Activated CD8-positive, alpha-beta memory T cell treated with anti-CD3 and anti-CD28 coated beads, Interleukin-2, amount 50 U/mL, for 24 hours (primary cell): ENCODE measurements around the gene LTO1.
"Not testable (repeated sequence)": the region's sequence is repeated elsewhere in the genome, so short reads cannot be mapped to it uniquely, and the experiment has no call there.

Experiments used
- DNase-seq: peaks from one replicate; pipeline ENCODE4 v3.0.0-alpha.2; 2020; ENCODE audit errors: extremely low read depth

The LTO1 gene

DNA sequence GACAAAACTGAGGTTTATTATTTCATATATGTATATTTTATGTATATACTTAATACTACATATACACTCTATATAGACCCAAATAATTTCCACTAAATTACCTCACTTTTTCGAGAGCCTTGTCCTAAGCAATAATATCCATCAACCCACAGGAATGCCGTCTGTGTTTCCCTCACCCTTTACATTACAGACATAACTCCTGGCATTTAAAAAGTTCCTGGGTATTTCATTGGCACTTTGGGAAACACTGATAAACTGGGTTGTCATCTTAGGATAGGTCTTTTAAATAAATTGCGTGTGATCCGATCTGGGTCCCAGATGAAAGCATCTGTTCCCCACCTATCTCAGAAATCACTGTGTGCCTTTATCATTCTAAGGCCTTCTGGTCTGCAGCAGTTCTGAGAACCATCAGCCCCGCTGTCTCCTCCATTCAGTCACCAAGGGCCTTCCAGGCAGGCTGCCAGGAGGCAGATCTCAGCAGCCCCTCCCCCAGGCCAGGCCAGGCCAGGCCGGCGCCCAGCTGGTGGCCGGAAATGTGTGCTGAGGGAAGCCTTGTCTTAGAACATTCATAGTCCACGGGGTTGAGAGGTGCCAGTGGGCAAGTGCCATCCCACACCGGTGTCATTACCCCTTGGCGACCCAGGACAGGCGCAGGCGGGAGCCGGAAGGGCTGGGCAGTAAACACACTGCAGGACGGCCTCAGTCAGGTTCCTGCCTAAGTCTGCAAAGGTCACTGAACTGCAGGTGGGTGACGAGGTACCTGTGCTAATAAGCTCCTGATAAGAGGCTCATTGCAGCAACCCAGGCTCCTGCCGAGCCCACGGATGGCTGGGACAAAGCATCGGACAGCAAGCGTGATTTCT is 25.4 kb upstream of the LTO1 start:
- no peak for DNase-seq

DNA sequence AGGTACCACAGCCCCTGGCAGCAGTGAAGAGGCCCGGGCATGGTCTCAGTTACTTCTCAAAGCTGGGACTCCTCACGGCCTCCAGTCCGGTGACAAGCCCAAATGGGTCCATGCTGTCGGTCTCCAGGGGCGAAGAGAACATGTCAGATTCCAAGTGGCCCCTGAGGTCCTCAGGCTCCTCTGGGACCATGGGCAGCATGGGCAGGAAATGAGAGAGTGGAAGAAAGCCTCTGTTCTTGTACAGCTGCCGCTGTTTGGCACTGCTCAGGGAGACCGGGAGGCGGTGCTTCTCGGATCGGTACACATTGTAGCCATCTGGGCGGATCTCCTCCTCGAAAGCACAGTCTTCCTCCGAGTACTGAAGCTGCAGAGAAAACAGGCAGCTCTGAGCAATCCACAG is 24.1 kb upstream of the LTO1 start:
- no peak for DNase-seq

DNA sequence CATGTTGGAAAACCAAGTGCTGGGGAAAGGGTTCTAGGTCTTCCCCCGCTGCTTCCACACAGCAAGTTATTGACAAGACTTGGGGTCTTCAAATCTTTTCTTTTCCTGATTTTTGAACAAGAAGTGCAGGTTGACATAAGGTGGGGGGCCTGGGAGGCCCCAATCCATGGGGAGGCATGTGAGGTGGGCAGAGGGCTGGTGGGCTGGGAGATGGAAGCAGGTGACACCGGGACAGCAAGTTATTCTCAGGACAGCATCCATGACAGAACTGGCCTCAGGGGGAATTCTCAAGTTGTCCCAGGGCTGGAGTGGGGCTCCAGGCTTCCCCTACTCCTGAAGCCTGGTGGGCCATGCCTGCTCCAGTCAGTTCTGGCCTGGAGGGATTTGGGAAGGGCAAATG is 23.2 kb upstream of the LTO1 start:
- DNase-seq = no peak

DNA sequence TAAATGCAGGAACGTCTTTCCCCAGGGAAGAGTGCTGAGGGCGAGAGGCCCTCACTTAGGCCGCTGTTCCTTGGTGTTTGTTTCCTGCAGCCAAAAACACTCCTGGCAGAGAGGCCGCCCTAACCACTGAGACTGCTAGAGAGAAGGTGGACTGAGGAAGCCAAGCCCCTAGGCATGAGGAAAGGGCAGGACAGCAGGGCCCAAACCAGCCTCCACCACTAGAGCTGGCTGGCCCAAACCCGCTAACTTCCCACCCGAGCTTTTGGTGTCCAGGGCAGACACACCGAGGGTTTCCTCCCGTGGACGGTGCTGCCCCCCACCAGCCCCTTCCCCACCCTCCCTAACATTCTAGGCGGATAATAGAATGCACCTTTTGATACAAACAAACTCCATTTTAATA is 22.7 kb upstream of the LTO1 start:
- no peak for DNase-seq

DNA sequence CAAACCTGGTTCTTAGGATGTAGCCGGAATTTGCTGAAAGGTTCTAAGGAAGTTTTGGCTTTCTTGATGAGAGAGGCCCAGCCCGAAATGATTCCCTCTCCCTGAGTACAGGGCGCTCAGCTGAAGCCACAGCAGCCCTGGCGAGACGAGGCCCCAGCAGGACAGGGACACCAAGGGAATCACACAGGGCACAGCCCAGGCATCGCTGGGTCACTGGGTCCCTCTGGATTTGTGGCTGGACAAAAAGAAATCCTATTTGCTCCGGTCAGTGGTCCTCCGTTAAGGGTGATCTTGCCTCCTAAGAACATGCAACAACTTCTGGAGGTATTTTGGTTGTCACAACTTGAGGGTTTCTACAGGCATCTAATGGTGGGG is 22.3 kb upstream of the LTO1 start:
- DNase-seq = no peak

DNA sequence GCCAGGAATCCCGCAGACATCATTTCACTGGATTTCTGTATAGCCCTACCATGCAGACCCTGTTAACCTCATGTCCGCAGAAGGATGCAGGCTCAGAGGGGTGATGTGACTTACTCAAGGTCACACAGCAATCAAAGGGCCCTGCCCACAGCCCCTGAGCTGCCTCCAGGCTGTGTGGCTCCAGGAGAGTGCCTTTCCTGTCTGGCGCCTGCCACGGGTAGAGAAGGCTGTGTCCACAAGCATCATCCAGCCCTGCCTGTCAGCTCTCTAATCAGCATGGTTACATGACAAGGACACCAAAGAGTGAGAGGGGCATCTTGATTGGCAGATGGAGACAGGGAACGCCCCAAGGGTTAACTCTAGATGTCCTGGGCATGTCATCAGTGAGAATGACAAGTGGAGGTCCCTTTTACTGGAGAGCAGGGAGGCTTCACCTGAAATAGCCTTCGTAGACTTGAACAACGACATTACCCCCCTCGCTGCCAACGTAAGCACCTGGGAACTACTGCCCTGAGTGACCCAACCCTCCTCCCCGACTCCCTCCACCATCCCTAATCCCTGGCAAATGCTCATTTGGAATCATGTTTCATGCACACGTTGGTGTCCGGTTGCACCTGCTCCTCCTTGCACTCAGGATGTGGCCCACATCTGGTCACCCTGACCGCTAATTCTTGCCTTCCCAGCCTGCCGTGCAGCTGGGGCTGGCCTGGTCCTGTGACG is 21.8 kb upstream of the LTO1 start:
- DNase-seq = no peak

DNA sequence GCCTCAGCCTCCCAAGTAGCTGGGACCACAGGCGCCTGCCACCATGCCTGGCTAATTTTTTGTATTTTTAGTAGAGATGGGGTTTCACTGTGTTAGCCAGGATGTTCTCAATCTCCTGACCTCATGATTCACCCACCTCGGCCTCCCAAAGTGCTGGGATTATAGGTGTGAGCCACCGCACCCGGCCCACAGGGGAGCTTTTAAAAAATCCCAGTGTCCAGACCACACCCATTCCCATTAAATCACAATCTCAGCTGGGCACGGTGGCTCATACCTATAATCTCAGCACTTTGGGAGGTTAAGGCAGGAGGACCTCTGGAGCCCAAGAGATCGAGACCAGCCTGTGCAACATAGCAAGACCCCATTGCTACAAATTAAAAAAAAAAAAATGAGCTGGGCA is 20.8 kb upstream of the LTO1 start:
- DNase-seq = not testable (repeated sequence)

DNA sequence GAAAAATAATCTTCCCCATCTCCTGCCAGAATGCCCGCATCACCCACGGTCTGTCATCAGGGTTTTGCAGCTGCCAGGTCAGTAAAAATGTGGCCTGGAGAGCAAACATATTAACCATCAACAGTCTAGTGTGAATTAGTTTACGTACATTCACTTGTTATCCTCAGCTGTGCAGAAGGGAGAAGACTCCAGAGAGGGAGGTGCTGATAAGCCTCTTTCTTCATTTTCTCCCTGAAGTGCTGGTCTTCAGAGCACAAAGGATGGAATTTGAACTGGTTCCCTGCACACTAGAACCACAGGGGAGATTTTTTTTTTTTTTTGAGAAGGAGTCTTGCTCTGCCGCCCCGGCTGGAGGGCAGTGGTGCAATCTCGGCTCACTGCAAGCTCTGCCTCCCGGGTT is 20.4 kb upstream of the LTO1 start:
- no peak for DNase-seq

DNA sequence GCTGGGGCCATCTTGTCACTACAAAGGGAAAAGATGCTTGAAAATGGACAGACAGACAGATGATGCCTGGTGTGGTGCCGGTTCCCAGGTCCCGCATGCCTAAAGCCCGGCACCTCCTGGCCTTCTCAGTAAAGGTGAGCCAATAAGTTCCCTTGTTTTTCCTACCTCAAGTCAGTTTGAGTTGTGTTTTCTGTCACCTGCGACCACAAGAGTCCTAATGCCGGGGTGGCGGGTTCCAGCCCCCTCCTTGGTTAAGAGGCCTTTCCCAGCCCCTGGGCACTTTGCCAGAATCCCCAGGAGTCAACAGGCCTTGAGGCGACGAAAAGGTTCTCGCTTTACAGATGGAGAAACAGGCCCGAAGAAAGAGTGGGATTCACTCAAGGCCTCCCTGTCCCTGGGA is 19.6 kb upstream of the LTO1 start:
- no peak for DNase-seq

DNA sequence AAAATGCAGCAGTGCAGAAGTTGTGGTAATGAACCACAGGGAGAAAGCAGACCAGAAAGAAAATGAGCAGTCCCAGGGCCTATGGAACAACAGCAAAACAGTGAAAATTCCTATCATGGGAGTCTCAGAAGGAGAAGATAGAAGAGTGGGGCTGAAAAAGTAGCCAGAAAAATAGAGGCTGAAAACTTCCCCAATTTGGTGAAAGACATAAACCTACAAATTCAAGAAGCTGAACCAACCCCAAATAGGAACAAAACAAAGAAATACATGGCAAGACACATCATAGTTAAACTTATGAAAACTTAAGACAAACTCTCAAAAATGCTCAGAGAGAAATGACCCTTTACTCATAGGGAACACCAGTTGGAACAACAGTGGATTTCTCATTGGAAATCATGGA is 17.3 kb upstream of the LTO1 start:
- no peak for DNase-seq

DNA sequence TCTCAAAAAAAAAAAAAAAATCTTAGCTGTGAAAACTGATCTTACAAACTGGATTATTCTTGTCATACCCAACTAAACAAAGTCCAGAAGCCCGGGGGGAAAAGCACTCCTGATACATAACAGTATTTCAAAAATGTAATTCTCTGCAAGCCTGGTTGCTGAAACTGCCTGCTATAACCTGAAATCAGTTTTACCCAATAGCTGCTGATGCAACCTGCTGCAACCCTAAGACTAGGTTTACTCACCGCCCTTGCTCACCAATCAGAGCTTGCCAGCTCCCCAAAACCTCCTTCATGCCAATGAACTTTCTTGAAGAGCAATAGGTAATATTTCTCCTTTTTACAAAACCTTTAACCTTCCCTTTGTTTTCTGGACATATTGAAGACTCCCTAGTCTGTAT is 16.3 kb upstream of the LTO1 start:
- no peak for DNase-seq

DNA sequence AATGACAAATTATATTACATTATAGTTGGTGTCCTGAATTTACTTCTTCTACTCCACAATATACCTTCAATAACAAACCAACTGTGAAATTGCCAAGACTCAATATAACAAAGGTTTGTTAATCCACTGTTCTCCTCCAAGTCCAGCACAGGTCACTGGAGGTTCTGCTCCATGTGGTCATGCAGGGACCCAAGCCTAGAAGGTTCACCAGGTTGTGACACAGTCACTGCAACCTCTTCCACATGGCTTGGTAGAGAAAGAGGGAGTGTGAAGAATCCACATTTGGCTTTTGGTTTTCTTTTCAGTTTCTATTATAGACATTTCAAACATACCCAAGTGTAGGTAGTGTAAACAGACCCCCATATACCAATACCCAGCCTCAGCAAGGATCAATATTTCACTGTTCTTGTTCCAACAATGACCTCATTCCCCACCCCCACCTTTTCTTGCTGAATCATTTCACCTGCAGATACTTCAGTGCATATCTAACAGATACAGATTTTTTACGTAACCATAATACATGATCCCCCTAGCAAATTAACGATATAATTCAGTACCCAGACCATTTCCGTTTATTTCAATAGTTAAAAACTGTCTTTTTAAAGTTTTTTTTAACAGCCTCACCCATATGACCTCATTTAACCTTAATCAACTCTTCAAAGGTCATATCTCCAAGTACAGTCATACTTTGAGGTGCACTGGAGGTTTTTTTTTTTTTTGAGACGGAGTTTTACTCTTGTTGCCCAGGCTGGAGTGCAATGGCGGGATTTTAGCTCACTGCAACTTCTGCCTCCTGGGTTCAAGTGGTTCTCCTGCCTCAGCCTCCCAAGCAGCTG is 14.5 kb upstream of the LTO1 start:
- DNase-seq = no peak

DNA sequence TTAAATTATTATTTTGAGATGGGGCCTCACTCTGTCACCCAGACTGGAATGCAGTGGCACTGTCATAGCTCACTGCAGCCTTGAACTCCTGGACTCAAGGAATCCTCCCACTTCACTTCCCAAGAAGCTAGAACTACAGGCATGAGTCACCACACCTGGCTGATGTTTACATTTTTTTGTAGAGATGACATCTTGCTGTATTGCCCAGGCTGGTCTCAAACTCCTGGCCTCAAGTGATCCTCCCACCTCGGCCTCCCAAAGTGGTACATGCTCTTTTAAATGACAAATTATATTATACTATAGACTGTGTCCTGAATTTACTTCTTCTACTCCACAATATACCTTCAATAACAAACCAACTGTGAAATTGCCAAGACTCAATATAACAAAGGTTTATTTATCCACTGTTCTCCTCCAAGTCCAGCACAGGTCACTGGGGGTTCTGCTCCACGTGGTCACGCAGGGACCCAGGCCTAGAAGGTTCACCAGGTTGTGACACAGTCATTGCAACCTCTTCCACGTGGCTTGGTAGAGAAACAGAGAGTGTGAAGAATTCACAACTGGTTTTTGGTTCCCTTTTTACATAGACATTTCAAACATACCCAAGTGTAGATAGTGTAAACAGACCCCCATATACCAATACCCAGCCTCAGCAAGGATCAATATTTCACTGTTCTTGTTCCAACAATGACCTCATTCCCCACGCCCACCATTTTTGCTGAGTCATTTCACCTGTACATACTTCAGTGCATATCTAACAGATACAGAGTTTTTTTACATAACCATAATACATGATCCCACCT is 13.0 kb upstream of the LTO1 start:
- not testable (repeated sequence) for DNase-seq

DNA sequence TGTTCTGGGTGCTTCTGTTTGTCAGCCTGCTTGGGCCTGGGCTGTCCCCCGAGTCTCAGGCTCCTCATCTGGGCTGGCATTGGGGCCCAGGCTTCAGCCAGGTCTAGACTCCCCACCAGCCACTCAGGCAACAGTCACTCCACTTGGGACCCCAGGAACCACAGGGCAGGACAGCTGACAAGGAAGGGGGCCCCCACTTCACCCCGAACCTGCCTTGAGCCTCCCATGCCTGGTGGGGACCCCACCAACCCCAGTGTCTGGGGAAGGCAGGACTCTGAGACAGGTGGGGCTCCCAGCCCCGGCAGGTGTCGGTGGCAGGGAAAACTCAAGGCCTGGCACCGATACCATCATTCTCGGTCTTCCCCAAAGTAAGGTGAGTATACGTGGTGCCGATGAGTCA is 11.7 kb upstream of the LTO1 start:
- no peak for DNase-seq

DNA sequence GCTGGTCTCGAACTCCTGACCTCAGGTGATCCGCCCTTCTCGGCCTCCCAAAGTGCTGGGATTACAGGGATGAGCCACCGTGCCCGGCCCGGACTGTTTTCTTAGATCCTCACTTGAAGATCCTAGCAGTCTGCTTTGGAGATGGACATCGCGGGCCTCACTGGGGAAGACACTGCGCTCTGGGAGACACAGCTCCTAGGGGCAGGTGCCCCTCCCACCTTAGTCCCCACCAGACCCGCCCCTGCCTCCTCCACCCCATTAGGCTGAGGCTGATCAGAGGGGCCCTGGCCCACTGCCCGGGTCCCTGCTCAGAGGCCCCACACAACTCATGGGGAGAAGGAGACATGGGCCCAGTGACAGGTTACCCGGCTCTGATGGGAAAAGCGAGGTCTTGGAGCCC is 11.3 kb upstream of the LTO1 start:
- no peak for DNase-seq

DNA sequence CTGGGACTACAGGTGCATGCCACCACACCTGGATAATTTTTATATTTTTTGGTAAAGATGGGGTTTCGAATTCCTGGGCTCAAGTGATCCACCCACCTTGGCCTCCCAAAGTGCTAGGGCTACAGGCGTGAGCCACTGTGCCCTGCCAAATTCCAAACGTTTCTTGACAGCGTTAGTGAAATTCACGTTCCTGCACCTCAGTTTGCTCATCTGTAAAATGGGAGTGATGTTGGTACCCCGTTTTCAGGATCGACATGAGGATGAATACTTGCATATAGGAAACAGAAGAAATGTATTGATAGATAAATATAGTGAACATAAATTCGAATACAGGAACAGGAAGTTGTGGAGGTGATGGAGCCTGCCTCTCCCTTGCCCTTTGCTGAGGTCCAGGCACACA is 10.2 kb upstream of the LTO1 start:
- no peak for DNase-seq

DNA sequence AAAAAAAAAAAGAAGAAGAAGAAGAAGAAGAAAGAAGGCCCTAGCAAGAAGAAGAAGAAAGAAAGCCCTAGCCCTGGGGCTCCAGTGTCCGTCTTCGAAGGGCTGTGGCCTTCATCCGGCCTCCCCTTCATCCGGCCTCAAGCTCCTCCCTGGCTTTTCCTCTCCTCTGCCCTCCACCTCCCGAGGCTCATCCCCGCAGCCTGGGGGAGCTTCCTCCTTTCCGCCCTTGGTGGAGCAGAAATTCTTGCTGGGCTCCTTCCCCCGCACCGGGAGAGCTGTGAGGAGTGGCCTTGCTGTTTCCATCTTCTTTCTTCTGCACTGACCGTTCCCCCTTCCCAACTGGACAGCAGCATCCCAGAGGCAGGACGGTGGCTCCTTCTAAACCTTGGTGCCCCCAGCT is 9.5 kb upstream of the LTO1 start:
- no peak for DNase-seq

DNA sequence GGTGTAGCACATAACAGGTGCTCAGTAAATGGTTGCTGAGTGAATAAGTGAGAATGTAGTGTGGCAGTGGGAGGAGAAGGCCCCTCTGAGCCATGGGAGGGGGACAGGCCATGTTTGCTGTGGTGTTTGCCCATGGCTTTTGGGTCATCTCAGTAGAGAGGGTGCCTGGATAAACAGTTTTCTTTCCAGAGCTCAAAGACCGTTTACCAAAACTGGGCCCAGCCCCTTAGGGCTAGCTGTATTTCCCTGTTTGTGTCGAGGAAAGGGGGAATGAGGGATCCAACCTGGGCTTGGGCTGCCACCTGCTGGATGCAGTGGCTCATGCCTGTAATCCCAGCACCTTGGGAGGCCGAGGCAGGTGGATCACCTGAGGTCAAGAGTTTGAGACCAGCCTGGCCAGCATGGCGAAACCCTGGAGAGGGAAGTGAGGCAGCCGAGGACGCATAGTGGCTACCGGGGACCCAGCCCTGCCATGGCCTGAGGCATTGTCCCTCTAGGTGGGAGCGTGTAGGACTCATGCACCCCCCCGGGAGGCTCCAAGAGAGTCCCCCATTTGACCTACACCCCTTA is 8.7 kb upstream of the LTO1 start:
- no peak for DNase-seq

DNA sequence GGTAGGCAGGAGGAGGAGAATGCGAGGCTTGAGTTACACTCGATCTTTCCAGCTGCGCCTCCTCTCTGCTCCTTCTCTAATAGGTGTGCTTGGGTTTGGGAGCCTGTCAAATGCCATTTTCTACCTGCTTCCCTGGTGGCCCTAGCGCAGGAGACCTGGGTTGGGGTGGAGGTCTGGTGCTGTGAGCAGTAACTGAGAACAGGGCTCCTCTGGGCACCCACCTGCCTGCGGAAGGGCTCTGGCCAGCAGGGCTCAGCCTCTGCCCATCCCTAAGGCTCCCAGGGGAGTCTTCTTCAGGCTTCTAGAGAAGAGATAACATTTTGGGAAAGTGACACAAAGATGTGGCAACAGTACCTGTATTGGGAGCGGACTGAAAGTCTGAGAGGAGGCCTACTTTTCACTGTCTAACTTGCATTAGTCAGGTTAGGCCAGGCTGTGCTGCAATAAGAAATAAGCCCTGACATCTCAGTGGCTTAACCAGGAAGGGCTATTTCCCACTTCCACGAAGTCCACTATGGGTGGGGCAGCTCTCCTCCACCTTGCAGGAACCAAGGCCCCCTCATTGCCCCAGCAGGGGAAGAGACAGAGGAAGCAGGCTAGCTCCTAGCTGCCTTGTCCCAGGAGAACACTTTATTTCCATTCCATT is 7.7 kb upstream of the LTO1 start:
- no peak for DNase-seq

DNA sequence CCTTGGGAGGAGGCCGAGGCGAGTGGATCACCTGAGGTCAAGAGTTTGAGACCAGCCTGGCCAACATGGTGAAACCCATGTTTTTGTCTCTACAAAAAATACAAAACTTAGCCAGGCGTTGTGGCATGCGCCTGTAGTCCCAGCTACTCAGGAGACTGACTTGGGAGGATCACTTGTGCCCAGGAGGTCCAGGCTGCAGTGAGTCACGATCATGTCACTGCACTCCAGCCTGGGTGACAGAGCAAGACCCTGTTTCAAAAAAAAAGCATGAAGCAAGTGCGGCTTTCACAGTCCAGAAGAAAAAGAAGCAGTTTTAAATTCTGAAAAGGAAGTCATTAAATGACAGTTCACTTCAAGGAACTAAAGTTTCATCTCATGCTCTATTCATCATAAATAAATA is 7.1 kb upstream of the LTO1 start:
- no peak for DNase-seq

DNA sequence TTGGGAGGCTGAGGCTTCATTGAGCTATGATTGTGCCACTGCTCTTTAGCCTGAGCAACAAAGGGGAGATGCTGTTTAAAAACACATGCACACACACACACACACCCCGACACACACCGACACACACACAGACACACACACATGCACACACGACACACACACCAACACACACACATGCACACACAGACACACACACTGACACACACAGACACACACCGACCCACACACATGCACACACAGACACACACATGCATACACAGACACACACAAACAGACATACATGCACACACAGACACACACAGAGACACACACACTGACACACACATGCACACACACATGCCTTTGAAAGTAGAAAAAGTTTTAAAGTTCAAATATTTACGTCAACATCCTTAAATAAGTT is 5.5 kb upstream of the LTO1 start:
- DNase-seq = no peak
